Mesenchymal stem cell (in vitro differentiated cells and primary cell): Measurements from ENCODE around the gene MRTO4.
"Not testable (repeated sequence)": the region's sequence is repeated elsewhere in the genome, so short reads cannot be mapped to it uniquely, and the experiment has no call there.

Experiments
- DNase-seq: peaks from one replicate; pipeline ENCODE4 v3.0.0-alpha.2; 2013
- H2AFZ ChIP-seq: one replicate; pipeline ENCODE4 v1.6.1; 2013; ENCODE audit warnings: low read depth, mild to moderate bottlenecking, control low read depth, inconsistent platforms, low read length, moderate library complexity
- H2AK5ac ChIP-seq: 2 replicates; pipeline ENCODE4 v1.6.1; 2013; ENCODE audit warnings: low read length, moderate library complexity, mild to moderate bottlenecking, inconsistent platforms; ENCODE audit not compliant: severe bottlenecking
- H2BK120ac ChIP-seq: one replicate; pipeline ENCODE4 v1.6.1; 2013; ENCODE audit warnings: low read depth, mild to moderate bottlenecking, inconsistent platforms, low read length, moderate library complexity
- H2BK12ac ChIP-seq, 2 experiments: one replicate each; pipeline ENCODE4 v1.6.1; 2013; ENCODE audit warnings: inconsistent platforms in 2 of 2, low read length in 2 of 2, mild to moderate bottlenecking in 2 of 2, moderate library complexity in 2 of 2, control low read depth in 1 of 2
- H2BK15ac ChIP-seq: one replicate; pipeline ENCODE4 v1.6.1; 2013; ENCODE audit warnings: mild to moderate bottlenecking, low read depth, inconsistent platforms; ENCODE audit not compliant: poor library complexity, severe bottlenecking
- H2BK5ac ChIP-seq: 2 replicates; pipeline ENCODE4 v1.6.1; 2013; ENCODE audit warnings: low read depth, mild to moderate bottlenecking, low read length, control low read depth, inconsistent platforms; ENCODE audit not compliant: poor library complexity, severe bottlenecking
- H3K14ac ChIP-seq, 2 experiments: one replicate each; pipeline ENCODE4 v1.6.1; 2013; ENCODE audit warnings: inconsistent platforms in 2 of 2, low read length in 2 of 2, control low read depth in 1 of 2, mild to moderate bottlenecking in 1 of 2, moderate library complexity in 1 of 2
- H3K18ac ChIP-seq, 2 experiments: one replicate each; pipeline ENCODE4 v1.6.1; 2013; ENCODE audit warnings: inconsistent platforms in 2 of 2, low read length in 2 of 2, control low read depth in 1 of 2, low read depth in 1 of 2, mild to moderate bottlenecking in 1 of 2
- H3K23ac ChIP-seq, 2 experiments: one replicate each; pipeline ENCODE4 v1.6.1; 2013; ENCODE audit warnings: inconsistent platforms in 2 of 2, low read length in 2 of 2, mild to moderate bottlenecking in 2 of 2, moderate library complexity in 2 of 2, control low read depth in 1 of 2
- H3K27ac ChIP-seq: 2 replicates; pipeline ENCODE4 v1.5.1; 2013; ENCODE audit warnings: mild to moderate bottlenecking, moderate library complexity, low read length, control low read depth, inconsistent platforms; ENCODE audit not compliant: poor library complexity, severe bottlenecking
- H3K27me3 ChIP-seq, 2 experiments: 2 replicates each; pipeline versions ENCODE4 v1.6.1 to v1.7.0; 2013; ENCODE audit warnings: low read length in 2 of 2, mild to moderate bottlenecking in 2 of 2, moderate library complexity in 2 of 2, control low read depth in 1 of 2, inconsistent platforms in 1 of 2; ENCODE audit not compliant: control insufficient read depth in 1 of 2, insufficient read depth in 1 of 2
- H3K36me3 ChIP-seq, 2 experiments: 2 replicates each; pipeline versions ENCODE4 v1.6.1 to v1.7.0; 2013; ENCODE audit warnings: low read length in 2 of 2, control low read depth in 1 of 2, inconsistent platforms in 1 of 2, low read depth in 1 of 2, mild to moderate bottlenecking in 1 of 2; ENCODE audit not compliant: insufficient read depth in 2 of 2, control insufficient read depth in 1 of 2
- H3K4ac ChIP-seq, 2 experiments: one replicate each; pipeline ENCODE4 v1.6.1; 2013; ENCODE audit warnings: inconsistent platforms in 2 of 2, low read length in 2 of 2, mild to moderate bottlenecking in 2 of 2, moderate library complexity in 2 of 2, control low read depth in 1 of 2, low read depth in 1 of 2
- H3K4me1 ChIP-seq: 2 replicates; pipeline ENCODE4 v1.6.1; 2013; ENCODE audit warnings: low read depth, low read length, control low read depth; ENCODE audit not compliant: control insufficient read depth, insufficient read depth
- H3K4me2 ChIP-seq: 2 replicates; pipeline ENCODE4 v1.6.1; 2013; ENCODE audit warnings: low read length, mild to moderate bottlenecking, inconsistent platforms; ENCODE audit not compliant: poor library complexity, severe bottlenecking
- H3K4me3 ChIP-seq, 2 experiments: 2 replicates each; pipeline versions ENCODE4 v1.5.1 to v1.7.0; 2013; ENCODE audit warnings: low read length in 2 of 2, mild to moderate bottlenecking in 2 of 2, control low read depth in 1 of 2, low read depth in 1 of 2; ENCODE audit not compliant: insufficient read depth in 1 of 2
- H3K79me1 ChIP-seq: replicated peaks from 2 replicates; pipeline ENCODE4 v1.6.1; 2013; ENCODE audit warnings: mild to moderate bottlenecking, control low read depth, low read length, inconsistent platforms; ENCODE audit not compliant: poor library complexity, severe bottlenecking
- H3K9ac ChIP-seq: 2 replicates; pipeline ENCODE4 v1.7.0; 2013; ENCODE audit warnings: mild to moderate bottlenecking, low read length, moderate library complexity
- H3K9me3 ChIP-seq: 2 replicates; pipeline ENCODE4 v1.7.0; 2013; ENCODE audit warnings: mild to moderate bottlenecking, low read length; ENCODE audit not compliant: control insufficient read depth
- H4K8ac ChIP-seq: one replicate; pipeline ENCODE4 v1.6.1; 2013; ENCODE audit warnings: inconsistent platforms, mild to moderate bottlenecking, low read length, moderate library complexity
- H4K91ac ChIP-seq: one replicate; pipeline ENCODE4 v1.6.1; 2013; ENCODE audit warnings: mild to moderate bottlenecking, low read length, inconsistent platforms
- WGBS: methylation state at CpG from one replicate; pipeline ENCODE4 v1.1.7; 2013; ENCODE audit warnings: mixed read lengths; 5-methylcytosine and 5-hydroxymethylcytosine counted together

The MRTO4 gene

DNA sequence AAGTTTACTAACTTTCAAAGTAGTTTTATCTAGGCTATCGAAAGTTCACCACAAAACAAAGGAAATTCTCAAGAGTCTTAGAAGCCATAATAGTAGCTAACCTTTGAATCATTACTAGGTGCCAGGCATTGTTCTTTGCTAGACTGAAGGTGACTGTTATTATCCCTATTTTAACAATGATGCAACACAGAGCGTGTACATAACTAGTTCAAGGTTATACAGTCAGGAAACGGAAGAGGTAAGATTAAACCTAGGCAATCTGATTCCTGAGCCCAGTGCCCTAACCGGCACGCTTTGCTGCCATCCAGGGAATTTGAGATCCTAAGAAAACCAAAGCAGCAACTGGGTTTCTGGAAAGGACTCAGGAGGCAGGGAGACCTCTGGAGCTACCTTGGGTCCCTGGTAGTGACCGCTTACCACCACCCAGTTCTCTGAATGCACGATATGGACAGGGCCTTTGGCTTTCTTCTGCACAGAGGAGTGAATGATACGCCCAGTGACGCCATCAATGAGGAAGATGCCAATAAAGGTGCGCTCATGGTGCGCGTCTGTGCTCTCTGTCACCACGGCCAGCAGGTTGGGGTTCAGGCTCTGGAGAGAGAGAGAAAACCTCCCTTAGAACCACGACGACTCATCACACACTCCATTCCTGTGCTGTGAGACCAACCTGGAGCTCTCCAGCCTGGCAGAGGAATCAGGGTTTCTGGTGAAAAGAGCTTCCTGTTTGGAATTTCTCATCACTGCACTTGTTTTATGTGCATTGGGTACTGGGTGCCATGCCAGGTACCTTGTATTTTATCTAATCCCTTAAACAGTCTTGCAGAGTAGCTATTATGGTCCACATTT, 28.4 kb upstream of the MRTO4 start:
- no peak for DNase-seq
- H2BK120ac ChIP-seq: no peak overlapping the region
- H2AFZ ChIP-seq: no peak overlapping the region
- H2AK5ac ChIP-seq: no peak overlapping the region
- H3K23ac ChIP-seq: no peak overlapping the region
- H3K4ac ChIP-seq: no peak overlapping the region
- 89% methylated on average over 13 of the region's 15 CpGs for WGBS
- H2BK15ac ChIP-seq: no peak overlapping the region
- no peak overlapping the region for H4K8ac ChIP-seq
- H3K79me1 ChIP-seq: peaks cover 42% of the 10 kb centered on the region
- no peaks in the 10 kb centered on the region for H3K9me3 ChIP-seq
- no peak overlapping the region for H3K18ac ChIP-seq
- H3K14ac ChIP-seq: no peak overlapping the region
- no peak overlapping the region for H3K9ac ChIP-seq
- no peak overlapping the region for H3K4me3 ChIP-seq
- H2BK5ac ChIP-seq: no peak overlapping the region
- no peak overlapping the region for H3K27ac ChIP-seq
- H3K36me3 ChIP-seq: peaks cover 65 to 96% of the 10 kb centered on the region in 2 experiments
- H2BK12ac ChIP-seq: no peak overlapping the region
- no peaks in the 10 kb centered on the region for H3K27me3 ChIP-seq
- no peak overlapping the region for H3K4me2 ChIP-seq
- H3K4me1 ChIP-seq: peaks cover 6% of the 10 kb centered on the region
- H4K91ac ChIP-seq: no peak overlapping the region

DNA sequence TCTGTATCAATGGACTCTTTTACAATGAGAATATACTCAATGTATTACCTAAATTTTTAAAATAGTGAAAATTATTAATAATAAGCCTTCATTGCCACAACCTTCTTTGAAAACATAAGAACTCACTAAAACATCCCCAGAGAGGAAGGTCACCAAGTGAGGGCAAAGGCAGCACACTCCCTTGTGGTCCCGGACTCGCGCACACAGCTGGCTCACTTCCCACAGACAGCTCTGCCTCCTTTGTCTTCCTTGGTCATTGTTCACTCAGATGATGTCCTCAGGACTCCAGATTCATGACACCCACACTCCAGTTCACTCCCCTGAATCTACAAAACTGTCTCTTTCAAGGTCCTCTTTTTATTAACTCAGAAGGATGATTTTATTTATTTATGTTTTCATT, 22.4 kb upstream of the MRTO4 start:
- no peak for DNase-seq
- no peak overlapping the region for H2BK15ac ChIP-seq
- H3K79me1 ChIP-seq: peaks cover 26% of the 10 kb centered on the region
- no peak overlapping the region for H3K4me2 ChIP-seq
- H3K36me3 ChIP-seq: peaks cover 61 to 93% of the 10 kb centered on the region in 2 experiments
- H3K9me3 ChIP-seq: no peaks in the 10 kb centered on the region
- H3K27ac ChIP-seq: no peak overlapping the region
- H2BK12ac ChIP-seq: no peak overlapping the region
- H3K27me3 ChIP-seq: no peaks in the 10 kb centered on the region
- no peak overlapping the region for H3K4ac ChIP-seq
- no peak overlapping the region for H4K8ac ChIP-seq
- H4K91ac ChIP-seq: no peak overlapping the region
- H3K23ac ChIP-seq: no peak overlapping the region
- H3K18ac ChIP-seq: no peak overlapping the region
- no peak overlapping the region for H3K4me3 ChIP-seq
- peaks cover 1% of the 10 kb centered on the region for H3K4me1 ChIP-seq
- H3K9ac ChIP-seq: no peak overlapping the region
- 88% methylated on average over 3 of the region's 3 CpGs for WGBS
- no peak overlapping the region for H3K14ac ChIP-seq
- no peak overlapping the region for H2BK5ac ChIP-seq
- H2AK5ac ChIP-seq: no peak overlapping the region
- no peak overlapping the region for H2AFZ ChIP-seq
- no peak overlapping the region for H2BK120ac ChIP-seq

DNA sequence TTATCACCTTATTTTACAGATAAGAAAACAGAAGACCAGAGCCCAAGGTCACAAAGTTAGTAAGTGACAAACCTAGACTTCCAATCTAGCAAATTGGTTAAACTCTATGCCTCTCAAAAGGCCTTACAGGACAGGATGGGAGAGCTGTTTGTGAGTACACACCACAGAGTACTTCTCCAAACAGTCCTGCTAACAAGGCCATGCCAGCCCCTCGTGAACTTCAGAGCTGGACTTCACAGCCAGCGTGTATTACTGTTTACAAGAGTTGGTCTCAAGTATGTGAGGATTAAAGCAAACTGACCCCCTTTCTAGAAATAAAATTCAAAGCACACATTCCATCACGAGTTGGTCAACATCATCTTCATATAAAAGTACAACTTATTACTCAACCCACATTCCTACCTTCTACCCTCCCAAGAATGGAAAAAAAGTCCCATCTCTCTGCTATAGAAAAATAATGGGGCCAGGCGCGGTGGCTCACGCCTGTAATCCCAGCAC, 21.7 kb upstream of the MRTO4 start:
- Histone ChIP-seq H3K23ac (no peak overlapping the region), H2BK12ac (no peak overlapping the region), H2BK120ac (no peak overlapping the region), H3K4me3 (no peak overlapping the region), H3K4ac (no peak overlapping the region), H3K79me1 (peaks cover 24% of the 10 kb centered on the region), H3K36me3 (peaks cover 60 to 92% of the 10 kb centered on the region in 2 experiments), H2AFZ (no peak overlapping the region), H3K18ac (no peak overlapping the region), H2AK5ac (no peak overlapping the region), H3K9me3 (no peaks in the 10 kb centered on the region), H3K27me3 (no peaks in the 10 kb centered on the region), H3K14ac (no peak overlapping the region), H3K4me1 (peaks cover 1% of the 10 kb centered on the region), H2BK15ac (no peak overlapping the region), H4K8ac (no peak overlapping the region), H4K91ac (no peak overlapping the region), H3K9ac (no peak overlapping the region), H3K4me2 (no peak overlapping the region), H3K27ac (no peak overlapping the region), H2BK5ac (no peak overlapping the region)
- 94% methylated on average over 6 of the region's 6 CpGs for WGBS
- no peak for DNase-seq

DNA sequence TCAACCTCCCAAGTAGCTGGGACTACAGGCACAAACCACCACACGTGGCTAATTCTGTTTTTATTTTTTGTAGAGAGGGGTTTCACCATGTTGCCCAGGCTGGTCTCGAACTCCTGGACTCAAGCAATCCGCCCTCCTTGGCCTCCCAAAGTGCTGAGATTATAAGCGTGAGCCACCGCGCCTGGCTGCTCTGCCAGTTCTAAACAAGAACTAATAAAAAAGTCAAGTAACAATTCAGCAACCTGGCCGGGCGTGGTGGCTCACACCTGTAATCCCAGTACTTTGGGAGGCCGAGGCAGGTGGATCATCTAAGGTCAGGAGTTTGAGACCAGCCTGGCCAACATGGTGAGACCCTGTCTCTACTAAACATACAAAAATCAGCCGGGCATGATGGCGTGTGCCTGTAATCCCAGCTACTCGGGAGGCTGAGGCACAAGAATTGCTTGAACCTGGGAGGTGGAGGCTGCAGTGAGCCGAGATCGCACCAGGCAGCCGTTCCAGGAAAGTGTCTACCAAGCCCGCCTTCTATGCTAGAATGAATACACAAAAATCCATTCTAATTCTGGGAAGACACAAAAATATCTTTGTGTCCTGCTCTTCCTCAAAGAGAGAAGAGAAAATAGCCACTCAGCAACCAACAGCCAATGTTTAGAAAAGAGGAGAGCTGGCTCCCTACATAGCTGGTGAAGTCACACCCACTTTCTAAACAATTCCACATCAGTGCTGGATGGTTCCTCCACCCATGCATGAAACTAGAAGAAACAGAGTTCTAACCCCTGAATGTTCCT, 19.7 kb upstream of the MRTO4 start:
- not testable (repeated sequence) for H2BK120ac ChIP-seq, H4K8ac ChIP-seq, H2BK12ac ChIP-seq, H2BK5ac ChIP-seq, H2AK5ac ChIP-seq, H2AFZ ChIP-seq, H3K27me3 ChIP-seq, H3K23ac ChIP-seq, H3K4me2 ChIP-seq, H3K27ac ChIP-seq, H3K4ac ChIP-seq, H3K14ac ChIP-seq, H4K91ac ChIP-seq, H3K4me1 ChIP-seq, H3K4me3 ChIP-seq, H3K9me3 ChIP-seq, DNase-seq, H3K9ac ChIP-seq, H2BK15ac ChIP-seq, H3K18ac ChIP-seq
- 98% methylated on average over 16 of the region's 16 CpGs for WGBS
- H3K79me1 ChIP-seq: peaks cover 21% of the 10 kb centered on the region
- H3K36me3 ChIP-seq: peaks cover 56 to 86% of the 10 kb centered on the region in 2 experiments
